ENCODE measurements around the gene SELENOW.

The SELENOW gene

DNA sequence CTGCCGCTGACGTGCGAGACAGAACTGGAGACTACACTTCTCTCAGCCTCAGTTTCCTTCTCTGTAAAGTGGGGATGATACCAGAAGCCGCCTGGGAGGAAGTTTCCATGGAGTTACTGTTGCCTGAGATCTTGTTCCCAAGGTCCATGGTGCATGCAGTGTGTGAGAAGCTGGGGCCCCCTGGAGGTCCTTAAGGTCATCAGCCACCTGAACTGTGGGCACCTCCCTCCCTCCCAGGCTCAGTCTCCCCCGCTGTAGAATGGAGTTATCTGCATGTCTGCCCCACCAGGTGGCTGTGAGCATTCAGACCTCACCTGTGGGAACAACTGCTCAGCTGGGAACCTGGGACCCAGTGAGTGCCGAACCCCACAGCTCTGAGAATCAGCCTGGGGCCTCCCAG, 45.9 kb downstream of the SELENOW start:
- no peak for DNase-seq

DNA sequence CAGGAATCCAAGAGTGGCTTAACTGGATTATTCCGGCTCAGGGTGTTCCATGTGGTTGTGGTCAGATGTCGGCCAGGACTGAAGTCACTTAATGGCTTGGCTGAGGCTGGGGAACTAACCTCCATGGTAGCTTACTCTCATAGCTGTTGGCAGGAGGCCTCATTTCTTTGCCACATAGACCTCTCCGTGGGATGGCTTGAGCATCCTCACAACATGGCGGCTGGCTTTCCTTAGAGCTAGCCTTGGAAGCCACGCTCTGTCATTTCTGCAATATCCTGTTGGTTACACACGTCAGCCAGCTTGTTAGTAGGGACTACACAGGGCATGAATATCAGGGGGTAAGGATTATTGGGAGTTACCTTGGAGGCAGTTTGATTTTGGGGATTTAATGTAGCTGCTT, 48.3 kb downstream of the SELENOW start:
- DNase-seq = no peak

DNA sequence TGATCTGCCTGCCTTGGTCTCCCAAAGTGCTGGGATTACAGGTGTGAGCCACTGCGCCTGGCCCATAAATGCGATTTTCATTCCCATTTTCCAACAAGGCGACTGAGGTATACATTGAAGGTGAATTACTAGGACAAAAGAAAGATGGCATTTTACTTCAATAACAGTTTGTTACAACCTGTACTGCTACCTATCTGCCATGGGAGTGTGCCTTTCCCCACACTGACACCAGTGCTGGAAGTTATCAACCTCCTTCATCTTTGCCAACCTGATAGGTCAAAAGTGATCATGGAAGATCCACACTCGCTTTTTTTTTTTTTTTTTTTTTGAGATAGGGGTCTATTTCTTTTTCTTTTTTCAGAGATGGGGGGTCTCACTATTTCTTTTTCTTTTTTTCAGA, 54.2 kb downstream of the SELENOW start:
- DNase-seq = no peak
